Activated T-cell treated with anti-CD3 and anti-CD28 coated beads, Interleukin-2, amount 50 U/mL, for 4 hours (primary cell): ENCODE data around the gene GRIN2A. TPM values are rescaled to one million over a fixed set of nuclear protein-coding genes. Genes with fewer than 3 reads are reported as not detected.

Experiments used
- ATAC-seq, 2 donors: fragments of 200-7000 bp; cut with Tn5 transposase; one replicate each; pipeline ENCODE4 v1.10.0; 2021
- DNase-seq: peaks from one replicate; pipeline ENCODE4 v3.0.0-alpha.2; 2020
- H3K27me3 Mint-ChIP-seq: one replicate; pipeline ENCODE4 v1.8.0; 2021; ENCODE audit warnings: low read depth, mixed read lengths
- H3K36me3 Mint-ChIP-seq: one replicate; pipeline ENCODE4 v1.8.0; 2022; ENCODE audit warnings: mixed read lengths; ENCODE audit not compliant: insufficient read depth
- H3K4me1 Mint-ChIP-seq: one replicate; pipeline ENCODE4 v1.8.0; 2021; ENCODE audit warnings: low read depth, mixed read lengths
- H3K4me3 Mint-ChIP-seq: one replicate; pipeline ENCODE4 v1.8.0; 2021; ENCODE audit warnings: mild to moderate bottlenecking, moderate library complexity, mixed read lengths
- H3K9me3 Mint-ChIP-seq: one replicate; pipeline ENCODE4 v1.8.0; 2021; ENCODE audit warnings: mixed read lengths
- total RNA-seq, 3 donors: library from RNA; stranded (reverse); gene quantifications; one replicate each; pipeline ENCODE4 v1.2.1, GENCODE V29; 2021

Gene GRIN2A
- total RNA-seq, 3 donors from 2014 or later = not detected

- no peak for ATAC-seq
- no peaks in the 10 kb centered on the region for H3K4me1 Mint-ChIP-seq
- DNase-seq = no peak
- no peaks in the 10 kb centered on the region for H3K36me3 Mint-ChIP-seq
- H3K27me3 Mint-ChIP-seq = no peaks in the 10 kb centered on the region
- no peak overlapping the region for H3K4me3 Mint-ChIP-seq
- H3K9me3 Mint-ChIP-seq = peaks cover 3% of the 10 kb centered on the region
These were observed 186.0 kb downstream of the GRIN2A start for GRCh38 chr16:9996221-9996620.

- no peak for DNase-seq
- Mint-ChIP-seq H3K9me3 (peaks cover 5% of the 10 kb centered on the region), H3K27me3 (no peaks in the 10 kb centered on the region), H3K4me3 (no peak overlapping the region), H3K4me1 (no peaks in the 10 kb centered on the region), H3K36me3 (no peaks in the 10 kb centered on the region)
- no peak for ATAC-seq
These were observed 189.8 kb downstream of the GRIN2A start for GRCh38 chr16:9992441-9992840.

- H3K9me3 Mint-ChIP-seq = peaks cover 3% of the 10 kb centered on the region
- DNase-seq (no peak), ATAC-seq (no peak)
- peaks cover 5% of the 10 kb centered on the region for H3K27me3 Mint-ChIP-seq
- no peaks in the 10 kb centered on the region for H3K36me3 Mint-ChIP-seq
- no peak overlapping the region for H3K4me3 Mint-ChIP-seq
- no peaks in the 10 kb centered on the region for H3K4me1 Mint-ChIP-seq
These were observed 201.2 kb downstream of the GRIN2A start for GRCh38 chr16:9980981-9981380.

GRCh38 chr16:9978160-9978725 lies 204.0 kb downstream of the GRIN2A start:
- Mint-ChIP-seq H3K4me1 (no peaks in the 10 kb centered on the region), H3K27me3 (no peaks in the 10 kb centered on the region), H3K9me3 (no peaks in the 10 kb centered on the region), H3K36me3 (no peaks in the 10 kb centered on the region), H3K4me3 (no peak overlapping the region)
- no peak for DNase-seq
- no peak for ATAC-seq

GRCh38 chr16:9977333-9977897 lies 204.8 kb downstream of the GRIN2A start:
- H3K36me3 Mint-ChIP-seq = no peaks in the 10 kb centered on the region
- H3K27me3 Mint-ChIP-seq = no peaks in the 10 kb centered on the region
- H3K4me1 Mint-ChIP-seq = no peaks in the 10 kb centered on the region
- no peak for DNase-seq
- no peak for ATAC-seq
- H3K4me3 Mint-ChIP-seq = no peak overlapping the region
- H3K9me3 Mint-ChIP-seq = no peaks in the 10 kb centered on the region

GRCh38 chr16:9976601-9977000 lies 205.6 kb downstream of the GRIN2A start:
- no peaks in the 10 kb centered on the region for H3K4me1 Mint-ChIP-seq
- no peaks in the 10 kb centered on the region for H3K9me3 Mint-ChIP-seq
- no peak overlapping the region for H3K4me3 Mint-ChIP-seq
- no peaks in the 10 kb centered on the region for H3K27me3 Mint-ChIP-seq
- no peaks in the 10 kb centered on the region for H3K36me3 Mint-ChIP-seq
- DNase-seq = no peak
- no peak for ATAC-seq

GRCh38 chr16:9971907-9972306 lies 210.3 kb downstream of the GRIN2A start:
- H3K27me3 Mint-ChIP-seq = no peaks in the 10 kb centered on the region
- H3K9me3 Mint-ChIP-seq = peaks cover 4% of the 10 kb centered on the region
- no peaks in the 10 kb centered on the region for H3K4me1 Mint-ChIP-seq
- ATAC-seq = no peak
- no peak overlapping the region for H3K4me3 Mint-ChIP-seq
- H3K36me3 Mint-ChIP-seq = no peaks in the 10 kb centered on the region
- DNase-seq = no peak

- Mint-ChIP-seq H3K27me3 (no peaks in the 10 kb centered on the region), H3K4me1 (no peaks in the 10 kb centered on the region)
- DNase-seq = no peak
These were observed 211.4 kb downstream of the GRIN2A start for GRCh38 chr16:9970796-9971195.

GRCh38 chr16:9970244-9970643 lies 212.0 kb downstream of the GRIN2A start:
- Mint-ChIP-seq H3K27me3 (no peaks in the 10 kb centered on the region), H3K4me1 (no peaks in the 10 kb centered on the region), H3K4me3 (no peak overlapping the region), H3K36me3 (no peaks in the 10 kb centered on the region), H3K9me3 (peaks cover 4% of the 10 kb centered on the region)
- DNase-seq (no peak), ATAC-seq (no peak)

More at GRCh38 chr16:9970796-9971195, 211.4 kb downstream of the GRIN2A start:
- Mint-ChIP-seq H3K9me3 (peaks cover 4% of the 10 kb centered on the region), H3K36me3 (no peaks in the 10 kb centered on the region), H3K4me3 (no peak overlapping the region)
- no peak for ATAC-seq

- Mint-ChIP-seq H3K27me3 (no peaks in the 10 kb centered on the region), H3K9me3 (peaks cover 4% of the 10 kb centered on the region)
These were observed 212.6 kb downstream of the GRIN2A start for GRCh38 chr16:9969580-9969979.

GRCh38 chr16:9966569-9967157 lies 215.6 kb downstream of the GRIN2A start:
- Mint-ChIP-seq H3K4me3 (no peak overlapping the region), H3K4me1 (no peaks in the 10 kb centered on the region), H3K36me3 (no peaks in the 10 kb centered on the region), H3K9me3 (peaks cover 4% of the 10 kb centered on the region), H3K27me3 (no peaks in the 10 kb centered on the region)
- ATAC-seq (peak; percentile 67 to 78), DNase-seq (no peak)

More at GRCh38 chr16:9969580-9969979, 212.6 kb downstream of the GRIN2A start:
- Mint-ChIP-seq H3K4me1 (no peaks in the 10 kb centered on the region), H3K4me3 (no peak overlapping the region), H3K36me3 (no peaks in the 10 kb centered on the region)
- ATAC-seq (no peak), DNase-seq (no peak)

GRCh38 chr16:9965079-9965478 lies 217.1 kb downstream of the GRIN2A start:
- Mint-ChIP-seq H3K4me3 (no peak overlapping the region), H3K36me3 (no peaks in the 10 kb centered on the region), H3K9me3 (peaks cover 4% of the 10 kb centered on the region), H3K27me3 (no peaks in the 10 kb centered on the region), H3K4me1 (no peaks in the 10 kb centered on the region)
- no peak for DNase-seq
- ATAC-seq = no peak

GRCh38 chr16:9964426-9964825 lies 217.8 kb downstream of the GRIN2A start:
- no peaks in the 10 kb centered on the region for H3K4me1 Mint-ChIP-seq
- no peak overlapping the region for H3K4me3 Mint-ChIP-seq
- H3K27me3 Mint-ChIP-seq = no peaks in the 10 kb centered on the region
- H3K36me3 Mint-ChIP-seq = no peaks in the 10 kb centered on the region
- no peak for DNase-seq
- ATAC-seq = no peak
- H3K9me3 Mint-ChIP-seq = peaks cover 4% of the 10 kb centered on the region

GRCh38 chr16:9957433-9957832 lies 224.8 kb downstream of the GRIN2A start:
- ATAC-seq (no peak), DNase-seq (no peak)
- H3K9me3 Mint-ChIP-seq = no peaks in the 10 kb centered on the region
- H3K4me3 Mint-ChIP-seq = no peak overlapping the region
- no peaks in the 10 kb centered on the region for H3K36me3 Mint-ChIP-seq
- H3K4me1 Mint-ChIP-seq = no peaks in the 10 kb centered on the region
- H3K27me3 Mint-ChIP-seq = peaks cover 4% of the 10 kb centered on the region

GRCh38 chr16:9957002-9957401 lies 225.2 kb downstream of the GRIN2A start:
- no peak overlapping the region for H3K4me3 Mint-ChIP-seq
- H3K36me3 Mint-ChIP-seq = no peaks in the 10 kb centered on the region
- H3K9me3 Mint-ChIP-seq = no peaks in the 10 kb centered on the region
- H3K27me3 Mint-ChIP-seq = peaks cover 4% of the 10 kb centered on the region
- DNase-seq (no peak), ATAC-seq (no peak)
- H3K4me1 Mint-ChIP-seq = no peaks in the 10 kb centered on the region
